Superior temporal gyrus (tissue), 1 donor: ENCODE results near the gene EPB41L1.
"Not testable (repeated sequence)": the region's sequence is repeated elsewhere in the genome, so short reads cannot be mapped to it uniquely, and the experiment has no call there.

Source experiments
- DNase-seq: peaks from one replicate; pipeline ENCODE4 v3.0.0-alpha.2; 2016; ENCODE audit errors: extremely low spot score

The EPB41L1 gene

GRCh38 chr20:36126836-36127527, 27.6 kb upstream of the EPB41L1 start:
- no peak for DNase-seq

GRCh38 chr20:36128463-36129159, 25.9 kb upstream of the EPB41L1 start:
- DNase-seq: no peak

GRCh38 chr20:36129160-36129543, 25.4 kb upstream of the EPB41L1 start:
- DNase-seq: no peak

GRCh38 chr20:36130390-36130789, 24.1 kb upstream of the EPB41L1 start:
- DNase-seq: no peak

GRCh38 chr20:36132802-36133211, 21.7 kb upstream of the EPB41L1 start:
- DNase-seq: no peak

GRCh38 chr20:36133821-36134220, 20.7 kb upstream of the EPB41L1 start:
- DNase-seq: no peak

GRCh38 chr20:36135159-36135558, 19.4 kb upstream of the EPB41L1 start:
- DNase-seq: no peak

- DNase-seq: no peak
Measured at GRCh38 chr20:36135821-36136220, 18.7 kb upstream of the EPB41L1 start.

GRCh38 chr20:36137313-36137712, 17.2 kb upstream of the EPB41L1 start:
- not testable (repeated sequence) for DNase-seq

GRCh38 chr20:36141310-36141709, 13.2 kb upstream of the EPB41L1 start:
- no peak for DNase-seq

GRCh38 chr20:36144336-36144735, 10.2 kb upstream of the EPB41L1 start:
- no peak for DNase-seq

GRCh38 chr20:36145877-36146707, 8.4 kb upstream of the EPB41L1 start:
- no peak for DNase-seq

GRCh38 chr20:36147690-36148089, 6.8 kb upstream of the EPB41L1 start:
- no peak for DNase-seq

- DNase-seq: no peak
Measured at GRCh38 chr20:36148439-36148838, 6.1 kb upstream of the EPB41L1 start.

GRCh38 chr20:36149012-36149411, 5.5 kb upstream of the EPB41L1 start:
- no peak for DNase-seq

- DNase-seq: no peak
Measured at GRCh38 chr20:36149469-36149868, 5.1 kb upstream of the EPB41L1 start.

- DNase-seq: no peak
Measured at GRCh38 chr20:36150489-36150846, 4.1 kb upstream of the EPB41L1 start.

- DNase-seq: no peak
Measured at GRCh38 chr20:36150847-36151539, 3.5 kb upstream of the EPB41L1 start.

GRCh38 chr20:36152261-36152660, 2.3 kb upstream of the EPB41L1 start:
- DNase-seq: no peak

- DNase-seq: no peak
Measured at GRCh38 chr20:36153204-36153603, 1.3 kb upstream of the EPB41L1 start.

GRCh38 chr20:36153736-36154699, 522 bp upstream of the EPB41L1 start:
- peak; percentile 61 for DNase-seq
